DND-41 (cell line): ENCODE results near the gene GABRR3.

Source experiments
- ATAC-seq: fragments of 200-7000 bp; cut with Tn5 transposase; 3 replicates; pipeline ENCODE4 v1.9.1; 2021; ENCODE audit warnings: low read depth; ENCODE audit not compliant: insufficient read depth
- DNase-seq: peaks from one replicate; pipeline ENCODE4 v3.0.0-alpha.2; 2020
- H2AFZ ChIP-seq: 2 replicates; pipeline ENCODE4 v1.6.0; 2012; ENCODE audit warnings: low read depth, low read length
- H3K27ac ChIP-seq: 2 replicates; pipeline ENCODE4 v1.5.1; 2012; ENCODE audit warnings: low read length, inconsistent platforms
- H3K27me3 ChIP-seq: fragments of 200-600 bp; sonication (generic); 2 replicates; pipeline ENCODE4 v1.6.0; 2012; ENCODE audit warnings: low read length, mild to moderate bottlenecking, inconsistent platforms; ENCODE audit not compliant: insufficient read depth, poor library complexity
- H3K36me3 ChIP-seq: 2 replicates; pipeline ENCODE4 v1.5.1; 2012; ENCODE audit warnings: low read length, inconsistent platforms; ENCODE audit not compliant: insufficient read depth
- H3K4me1 ChIP-seq: 2 replicates; pipeline ENCODE4 v1.5.1; 2012; ENCODE audit warnings: mild to moderate bottlenecking, low read length; ENCODE audit not compliant: insufficient read depth
- H3K4me2 ChIP-seq: 2 replicates; pipeline ENCODE4 v1.6.0; 2012; ENCODE audit warnings: mild to moderate bottlenecking, moderate library complexity, low read length, inconsistent platforms; ENCODE audit not compliant: insufficient read depth
- H3K4me3 ChIP-seq, 2 experiments: fragments of 200-600 bp in 1 of 2; shearing (Covaris generic) in 1 of 2; 2 replicates each; pipeline ENCODE4 v1.5.1; 2012 to 2016; ENCODE audit warnings: inconsistent platforms in 2 of 2, low read length in 2 of 2, mild to moderate bottlenecking in 2 of 2, low read depth in 1 of 2, moderate library complexity in 1 of 2
- H3K79me2 ChIP-seq: 2 replicates; pipeline ENCODE4 v1.6.0; 2012; ENCODE audit warnings: low read length, inconsistent platforms; ENCODE audit not compliant: insufficient read depth
- H3K9ac ChIP-seq: 2 replicates; pipeline ENCODE4 v1.6.0; 2012; ENCODE audit warnings: low read depth, mild to moderate bottlenecking, inconsistent platforms, low read length, moderate library complexity
- H3K9me3 ChIP-seq: 2 replicates; pipeline ENCODE4 v1.5.1; 2012; ENCODE audit warnings: low read length, moderate library complexity, mild to moderate bottlenecking, inconsistent platforms; ENCODE audit not compliant: insufficient read depth, severe bottlenecking
- H4K20me1 ChIP-seq: 2 replicates; pipeline ENCODE4 v1.6.0; 2012; ENCODE audit warnings: low read length; ENCODE audit not compliant: insufficient read depth
- CTCF ChIP-seq: IDR thresholded peaks from 2 replicates; pipeline ENCODE4 v1.5.1; 2012; ENCODE audit warnings: borderline replicate concordance, low read length, moderate library complexity, mild to moderate bottlenecking; ENCODE audit not compliant: poor library complexity, severe bottlenecking; ENCODE audit errors: extremely low read depth
- EZH2 ChIP-seq: IDR thresholded peaks from 3 replicates; pipeline ENCODE4 v1.6.1; 2012; ENCODE audit warnings: borderline replicate concordance, low read depth, mild to moderate bottlenecking, moderate library complexity, low read length, inconsistent platforms; ENCODE audit not compliant: severe bottlenecking

Gene GABRR3

GRCh38 chr3:97987306-97987705 lies 47.8 kb downstream of the GABRR3 start:
- no peaks in the 10 kb centered on the region for H3K79me2 ChIP-seq
- H3K4me2 ChIP-seq, result no peak overlapping the region
- TF ChIP-seq CTCF, result no peak
- TF ChIP-seq EZH2, result no peak
- H3K27ac ChIP-seq, result no peak overlapping the region
- no peak overlapping the region for H3K4me3 ChIP-seq
- no peaks in the 10 kb centered on the region for H3K27me3 ChIP-seq
- H3K36me3 ChIP-seq, result no peaks in the 10 kb centered on the region
- DNase-seq, result no peak
- H2AFZ ChIP-seq, result no peak overlapping the region
- peaks cover 23% of the 10 kb centered on the region for H3K4me1 ChIP-seq
- H3K9me3 ChIP-seq, result peaks cover 3% of the 10 kb centered on the region
- no peak for ATAC-seq
- H3K9ac ChIP-seq, result no peak overlapping the region
- no peaks in the 10 kb centered on the region for H4K20me1 ChIP-seq

GRCh38 chr3:97983933-97984491 lies 51.1 kb downstream of the GABRR3 start:
- TF ChIP-seq EZH2, result no peak
- no peak for TF ChIP-seq CTCF
- no peak for ATAC-seq
- no peaks in the 10 kb centered on the region for H3K36me3 ChIP-seq

GRCh38 chr3:97981886-97982285 lies 53.2 kb downstream of the GABRR3 start:
- H3K9ac ChIP-seq, result no peak overlapping the region
- H3K4me2 ChIP-seq, result no peak overlapping the region
- no peaks in the 10 kb centered on the region for H3K27me3 ChIP-seq

More at GRCh38 chr3:97983933-97984491, 51.1 kb downstream of the GABRR3 start:
- no peak overlapping the region for H3K4me2 ChIP-seq
- no peak overlapping the region for H2AFZ ChIP-seq
- H3K27ac ChIP-seq, result no peak overlapping the region
- H3K79me2 ChIP-seq, result no peaks in the 10 kb centered on the region
- peaks cover 3% of the 10 kb centered on the region for H3K9me3 ChIP-seq
- DNase-seq, result no peak
- H4K20me1 ChIP-seq, result no peaks in the 10 kb centered on the region
- no peak overlapping the region for H3K4me3 ChIP-seq
- H3K27me3 ChIP-seq, result no peaks in the 10 kb centered on the region
- H3K9ac ChIP-seq, result no peak overlapping the region
- no peaks in the 10 kb centered on the region for H3K4me1 ChIP-seq

More at GRCh38 chr3:97981886-97982285, 53.2 kb downstream of the GABRR3 start:
- H3K36me3 ChIP-seq, result no peaks in the 10 kb centered on the region
- no peaks in the 10 kb centered on the region for H3K9me3 ChIP-seq
- H3K79me2 ChIP-seq, result no peaks in the 10 kb centered on the region
- no peak overlapping the region for H2AFZ ChIP-seq
- H3K4me1 ChIP-seq, result no peaks in the 10 kb centered on the region
- TF ChIP-seq EZH2, result no peak
- no peak for TF ChIP-seq CTCF
- H3K27ac ChIP-seq, result no peak overlapping the region
- no peak overlapping the region for H3K4me3 ChIP-seq
- ATAC-seq (no peak), DNase-seq (no peak)
- no peaks in the 10 kb centered on the region for H4K20me1 ChIP-seq
